Esophagus squamous epithelium (tissue), 4 donors: ENCODE data around the gene HMCN1.

Source experiments
- CTCF ChIP-seq, 6 experiments: fragments of 450-650 bp in 4 of 6; fragments of 200-600 bp in 2 of 6; sonication (generic) in 2 of 6; IDR thresholded peaks; one replicate each; pipeline ENCODE4 v1.5.1; 2016 to 2019; ENCODE audit warnings: antibody characterized with exemption in 6 of 6, mild to moderate bottlenecking in 4 of 6, moderate library complexity in 4 of 6
- POLR2A ChIP-seq, 4 donors: fragments of 450-650 bp; IDR thresholded peaks; one replicate each; pipeline ENCODE4 v1.6.1; 2017; ENCODE audit warnings: antibody characterized with exemption in 4 of 4, mild to moderate bottlenecking in 4 of 4, moderate library complexity in 3 of 4

GRCh38 chr1:185886671-185887070, 152.5 kb downstream of the HMCN1 start:
- TF ChIP-seq CTCF (IDR thresholded peaks at IDR 0.05): no peak
- TF ChIP-seq POLR2A (IDR thresholded peaks at IDR 0.05): no peak
